Measurements from ENCODE around the gene HES1.
"Not testable (repeated sequence)": the region's sequence is repeated elsewhere in the genome, so short reads cannot be mapped to it uniquely, and the experiment has no call there.

- TF ChIP-seq EP300, CTCF (IDR thresholded peaks at IDR 0.05): not testable (repeated sequence)
Measured at GRCh38 chr3:194090178-194090555, 45.8 kb upstream of the HES1 start.

Data from sigmoid colon (tissue), 4 donors.